B cell (primary cell): ENCODE results near the gene ABHD12B. TPM values are rescaled to one million over a fixed set of nuclear protein-coding genes. Genes with fewer than 3 reads are reported as not detected.
A peak's percentile ranks its signal among the peaks of the same experiment; 100 is the strongest.

Experiments
- ATAC-seq: fragments of 200-7000 bp; cut with Tn5 transposase; one replicate; pipeline ENCODE4 v1.10.0; 2021; ENCODE audit warnings: low read depth, mild to moderate bottlenecking, moderate number of reproducible peaks, moderate library complexity
- CTCF ChIA-PET: fragments of 350-600 bp; sonication (Branson Sonifier 250); formaldehyde crosslinking; loops from one replicate; lab custom pipeline; 2021; ENCODE audit warnings: antibody characterized with exemption, inconsistent platforms; lab: Charles Lee
- POLR2A ChIA-PET: fragments of 350-600 bp; sonication (Branson Sonifier 250); formaldehyde crosslinking; loops from one replicate; lab custom pipeline; 2021; ENCODE audit warnings: antibody characterized with exemption; lab: Charles Lee
- DNase-seq: peaks from one replicate; pipeline ENCODE4 v3.0.0; 2013
- H2AFZ ChIP-seq: 2 replicates; pipeline ENCODE4 v1.6.1; 2012; ENCODE audit warnings: mild to moderate bottlenecking, low read depth, low read length; ENCODE audit not compliant: insufficient read depth, poor library complexity, severe bottlenecking
- H3K27ac ChIP-seq, 2 donors: 1 replicate in 1 of 2; 2 replicates in 1 of 2; pipeline ENCODE4 v1.5.1; 2012 to 2013; ENCODE audit warnings: low read length in 2 of 2, mild to moderate bottlenecking in 2 of 2, moderate library complexity in 1 of 2
- H3K27me3 ChIP-seq, 4 experiments: fragments of 200-600 bp in 1 of 4; sonication (generic) in 1 of 4; replicated peaks in 1 of 4; 1 replicate in 2 of 4; 2 replicates in 2 of 4; pipeline versions ENCODE4 v1.6.1 to v1.7.0; 2013 to 2016; ENCODE audit warnings: low read length in 3 of 4, mild to moderate bottlenecking in 2 of 4, mixed read lengths in 1 of 4, moderate library complexity in 1 of 4; ENCODE audit not compliant: insufficient read depth in 4 of 4, control insufficient read depth in 3 of 4; ENCODE audit errors: control extremely low read depth in 1 of 4
- H3K36me3 ChIP-seq, 2 experiments: replicated peaks in 1 of 2; 1 replicate in 1 of 2; 2 replicates in 1 of 2; pipeline versions ENCODE4 v1.6.1 to v1.7.1; 2013; ENCODE audit warnings: low read length in 1 of 2; ENCODE audit not compliant: insufficient read depth in 2 of 2, control insufficient read depth in 1 of 2; ENCODE audit errors: control extremely low read depth in 1 of 2, extremely low read depth in 1 of 2
- H3K4me1 ChIP-seq, 2 donors: fragments of 200-600 bp in 1 of 2; sonication (generic) in 1 of 2; 1 replicate in 1 of 2; 2 replicates in 1 of 2; pipeline versions ENCODE4 v1.5.1 to v1.6.1; 2013 to 2017; ENCODE audit warnings: low read length in 2 of 2; ENCODE audit not compliant: control insufficient read depth in 2 of 2, insufficient read depth in 2 of 2
- H3K4me2 ChIP-seq: replicated peaks from 2 replicates; pipeline ENCODE3; 2012; ENCODE audit warnings: mild to moderate bottlenecking, low read depth, low read length; ENCODE audit not compliant: poor library complexity, severe bottlenecking
- H3K4me3 ChIP-seq, 5 experiments: fragments of 200-600 bp in 1 of 5; sonication (generic) in 1 of 5; 1 replicate in 3 of 5; 2 replicates in 2 of 5; pipeline versions ENCODE4 v1.5.1 to v1.7.0; 2011 to 2016; ENCODE audit warnings: low read length in 4 of 5, mild to moderate bottlenecking in 4 of 5, low read depth in 2 of 5, control low read depth in 1 of 5, moderate library complexity in 1 of 5; ENCODE audit not compliant: insufficient read depth in 1 of 5; ENCODE audit errors: control extremely low read depth in 1 of 5, extremely low read depth in 1 of 5
- H3K79me2 ChIP-seq: fragments of 200-600 bp; sonication (generic); one replicate; pipeline ENCODE4 v1.6.0; 2016; ENCODE audit warnings: low read length; ENCODE audit not compliant: control insufficient read depth, insufficient read depth
- H3K9ac ChIP-seq: fragments of 200-600 bp; sonication (generic); 2 replicates; pipeline ENCODE4 v1.6.1; 2017; ENCODE audit warnings: mild to moderate bottlenecking, low read length, moderate library complexity
- H3K9me3 ChIP-seq, 3 donors: one replicate each; pipeline versions ENCODE4 v1.6.1 to v1.7.1; 2013; ENCODE audit warnings: low read length in 2 of 3; ENCODE audit not compliant: control insufficient read depth in 2 of 3, insufficient read depth in 1 of 3; ENCODE audit errors: control extremely low read depth in 1 of 3
- H4K20me1 ChIP-seq: 2 replicates; pipeline ENCODE4 v1.6.0; 2012; ENCODE audit warnings: mild to moderate bottlenecking, low read length; ENCODE audit not compliant: insufficient read depth, control insufficient read depth, poor library complexity, severe bottlenecking
- H3K27ac Mint-ChIP-seq: one replicate; pipeline ENCODE4 v1.8.0; 2021; ENCODE audit warnings: mixed read lengths
- H3K27me3 Mint-ChIP-seq: one replicate; pipeline ENCODE4 v1.8.0; 2021; ENCODE audit warnings: mixed read lengths
- H3K4me1 Mint-ChIP-seq: one replicate; pipeline ENCODE4 v1.8.0; 2021; ENCODE audit warnings: mixed read lengths
- H3K4me3 Mint-ChIP-seq: one replicate; pipeline ENCODE4 v1.8.0; 2021; ENCODE audit warnings: mixed read lengths
- H3K9me3 Mint-ChIP-seq: one replicate; pipeline ENCODE4 v1.8.0; 2022; ENCODE audit warnings: mixed read lengths; ENCODE audit not compliant: insufficient read depth
- EZH2 ChIP-seq: IDR thresholded peaks from 2 replicates; pipeline ENCODE4 v1.6.1; 2012; ENCODE audit warnings: borderline replicate concordance, low read depth, mild to moderate bottlenecking, moderate library complexity, low read length; ENCODE audit not compliant: insufficient read depth, poor library complexity, severe bottlenecking
- WGBS: methylation state at CpG from one replicate; pipeline ENCODE4 v1.1.5; 2013; ENCODE audit warnings: missing lambda C conversion rate; ENCODE audit not compliant: insufficient coverage; 5-methylcytosine and 5-hydroxymethylcytosine counted together
- intact Hi-C: fragments of 100-400 bp; cut with micrococcal nuclease; formaldehyde crosslinking; loops from one replicate; pipeline ENCODE4 v1.10.0; 2022
- polyA plus RNA-seq: library from polyadenylated mRNA; depleted of rRNA; stranded (reverse); fragments of >200 nt; gene quantifications from 2 replicates; pipeline ENCODE4 v1.2.3, GENCODE V29; 2012
- total RNA-seq, 2 donors: library from RNA; stranded (reverse); fragments of 120-200 nt in 1 of 2; gene quantifications; 1 replicate in 1 of 2; 2 replicates in 1 of 2; pipeline versions ENCODE4 v1.2.3 to v1.2.4, GENCODE V29; 2013 to 2022
- TF ChIP-seq, protein P1 (sequence below): fragments of 200-600 bp; IDR thresholded peaks from one replicate; pipeline ENCODE4 v1.8.0; 2022; ENCODE audit warnings: antibody characterized with exemption, mild to moderate bottlenecking

ABHD12B gene
- total and polyA plus RNA-seq, 2 donors (not counting 1 experiment from before 2014, with no cell fraction given) = not detected

DNA sequence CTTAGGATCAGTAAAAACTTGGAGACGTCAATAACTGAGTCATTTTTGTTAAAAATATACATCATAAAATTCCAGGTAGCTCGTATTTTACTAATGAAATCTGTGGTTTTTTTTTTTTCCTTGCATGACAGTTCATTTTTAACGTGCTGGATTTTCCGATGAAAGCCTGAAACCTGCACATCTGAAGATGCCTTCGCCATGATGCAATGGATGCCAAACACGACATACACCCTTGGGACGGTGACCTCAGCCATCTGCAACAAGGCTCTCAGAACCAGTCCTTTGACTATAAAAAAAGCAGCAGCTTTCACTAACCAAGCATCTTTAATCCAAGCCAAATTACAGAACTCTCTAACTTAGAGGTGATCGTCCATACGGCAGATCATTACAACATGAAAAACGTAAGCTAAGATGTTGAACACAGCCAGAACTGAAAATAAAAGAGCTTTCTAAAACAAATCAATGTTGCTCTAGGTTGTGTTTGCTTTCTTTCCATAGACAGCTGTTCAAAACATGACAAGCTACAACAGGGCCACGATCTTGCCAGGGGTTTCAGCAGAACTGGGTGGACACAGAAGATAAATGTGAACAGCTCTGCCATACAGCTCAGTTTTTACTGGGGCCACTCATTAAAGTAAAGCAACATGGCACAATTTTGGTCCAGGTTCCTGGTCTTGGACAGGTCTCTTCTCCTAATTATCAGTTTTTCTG lies 48.6 kb upstream of the ABHD12B start:
- ATAC-seq (peak; percentile 41), DNase-seq (peak; percentile 52)
- CTCF ChIA-PET = interaction anchor here (0.8 to 4.6 kb wide), 7 partner anchors 27 to 49 kb away, joined by 4 to 54 read pairs (median 7); no protein-coding TSS in a partner anchor
- H3K4me1 ChIP-seq = peaks cover 78 to 86% of the 10 kb centered on the region in 2 donors
- no peaks in the 10 kb centered on the region for H3K27me3 ChIP-seq
- H3K36me3 ChIP-seq = peaks cover 6 to 25% of the 10 kb centered on the region in 2 experiments
- Mint-ChIP-seq H3K4me1 (peaks cover 91% of the 10 kb centered on the region), H3K4me3 (peak overlapping the region; percentile 85), H3K27ac (peak overlapping the region; percentile 92), H3K27me3 (no peaks in the 10 kb centered on the region), H3K9me3 (no peaks in the 10 kb centered on the region)
- H2AFZ ChIP-seq = peak overlapping the region; percentile 27
- POLR2A ChIA-PET = interaction anchor here (0.8 to 1.9 kb wide), 5 partner anchors 8 to 66 kb away, joined by 3 to 9 read pairs (median 5); partner anchors contain the start of gene NIN
- H3K79me2 ChIP-seq = peaks cover 99% of the 10 kb centered on the region
- peak overlapping the region; percentile 71 to 92 for H3K27ac ChIP-seq
- peak overlapping the region; percentile 23 to 60 (median 42) for H3K4me3 ChIP-seq
- peak overlapping the region; percentile 82 for H3K4me2 ChIP-seq
- H3K9ac ChIP-seq = peak overlapping the region; percentile 61
- intact Hi-C loops = loop anchor here (2.0 to 10.0 kb wide), 5 partner anchors 30 to 1024 kb away; partner anchors contain the start of genes DMAC2L, L2HGDH and MAP4K5
- TF ChIP-seq EZH2 = no peak
- TF ChIP-seq, protein P1, sequence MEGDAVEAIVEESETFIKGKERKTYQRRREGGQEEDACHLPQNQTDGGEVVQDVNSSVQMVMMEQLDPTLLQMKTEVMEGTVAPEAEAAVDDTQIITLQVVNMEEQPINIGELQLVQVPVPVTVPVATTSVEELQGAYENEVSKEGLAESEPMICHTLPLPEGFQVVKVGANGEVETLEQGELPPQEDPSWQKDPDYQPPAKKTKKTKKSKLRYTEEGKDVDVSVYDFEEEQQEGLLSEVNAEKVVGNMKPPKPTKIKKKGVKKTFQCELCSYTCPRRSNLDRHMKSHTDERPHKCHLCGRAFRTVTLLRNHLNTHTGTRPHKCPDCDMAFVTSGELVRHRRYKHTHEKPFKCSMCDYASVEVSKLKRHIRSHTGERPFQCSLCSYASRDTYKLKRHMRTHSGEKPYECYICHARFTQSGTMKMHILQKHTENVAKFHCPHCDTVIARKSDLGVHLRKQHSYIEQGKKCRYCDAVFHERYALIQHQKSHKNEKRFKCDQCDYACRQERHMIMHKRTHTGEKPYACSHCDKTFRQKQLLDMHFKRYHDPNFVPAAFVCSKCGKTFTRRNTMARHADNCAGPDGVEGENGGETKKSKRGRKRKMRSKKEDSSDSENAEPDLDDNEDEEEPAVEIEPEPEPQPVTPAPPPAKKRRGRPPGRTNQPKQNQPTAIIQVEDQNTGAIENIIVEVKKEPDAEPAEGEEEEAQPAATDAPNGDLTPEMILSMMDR = no peak
- peaks cover 33% of the 10 kb centered on the region for H4K20me1 ChIP-seq
- 49% methylated on average over 8 of the region's 11 CpGs for WGBS
- H3K9me3 ChIP-seq = no peaks in the 10 kb centered on the region
